A549 treated with ZK216348 at 1 μM for 4 hours (cell line): Measurements from ENCODE around the gene SLC39A5. TPM values are rescaled to one million over a fixed set of nuclear protein-coding genes. Genes with fewer than 3 reads are reported as not detected.

ENCODE experiments used
- total RNA-seq: library from RNA; stranded (reverse); fragments of 200-300 nt; extraction: Qiagen RNA extraction; gene quantifications from 5 replicates; pipeline ENCODE4 v1.2.3, GENCODE V29; 2022; ENCODE audit warnings: low read depth

SLC39A5 gene
- total RNA-seq, result 0.21 TPM in 1 of 5 replicates, not detected in the others

GRCh38 chr12:56229916-56230431, at the start of gene SLC39A5:
Gene SLC39A5 (plus strand): TSS chr12:56230051. CDS start chr12:56231275, 1,224 bp downstream.

GRCh38 chr12:56189099-56189917, 40.5 kb upstream of the SLC39A5 start, which contains the start of gene SMARCC2:
Gene SMARCC2 (minus strand): TSS chr12:56189483. CDS start chr12:56189461, 22 bp downstream.

GRCh38 chr12:56221757-56222530, 7.9 kb upstream of the SLC39A5 start, which contains the start of gene RNF41:
Gene RNF41 (minus strand): TSS chr12:56221922. CDS start chr12:56214047, 7,875 bp downstream.

GRCh38 chr12:56224102-56224701, 5.6 kb upstream of the SLC39A5 start, which contains the start of gene NABP2:
Gene NABP2 (plus strand): TSS chr12:56224342. CDS start chr12:56224857, 515 bp downstream.

GRCh38 chr12:56258068-56258819, 28.4 kb downstream of the SLC39A5 start, which contains the start of gene ANKRD52:
Gene ANKRD52 (minus strand): TSS chr12:56258384. CDS start chr12:56258269, 115 bp downstream.

GRCh38 chr12:56266693-56267442, 37.0 kb downstream of the SLC39A5 start, which contains the start of gene COQ10A:
Gene COQ10A (plus strand): TSS chr12:56266942. CDS start chr12:56267119, 177 bp downstream.

Other genes starting within 250 kb of the SLC39A5 start
- gene SUOX, start 232.8 kb upstream of the SLC39A5 start, total RNA-seq, result 7.7 to 10.2 TPM (median 9.1 TPM) in 5 replicates
- 1.9 to 3.0 TPM (median 2.5 TPM) in 5 replicates for gene IKZF4, start 209.0 kb upstream of the SLC39A5 start, total RNA-seq
- gene RPS26, start 188.1 kb upstream of the SLC39A5 start, total RNA-seq, result 598 to 732 TPM (median 664 TPM) in 5 replicates
- 1.0 to 3.4 TPM (median 1.7 TPM) in 5 replicates for gene ERBB3, start 149.9 kb upstream of the SLC39A5 start, total RNA-seq
- 290 to 341 TPM (median 318 TPM) in 5 replicates for gene PA2G4, start 125.5 kb upstream of the SLC39A5 start, total RNA-seq
- 5,330 to 6,068 TPM (median 5,698 TPM) in 5 replicates for gene RPL41, start 113.4 kb upstream of the SLC39A5 start, total RNA-seq
- gene ZC3H10, start 111.8 kb upstream of the SLC39A5 start, total RNA-seq, result 1.9 to 4.3 TPM (median 3.3 TPM) in 5 replicates
- 50.9 to 78.2 TPM (median 70.6 TPM) in 5 replicates for gene ESYT1, start 101.8 kb upstream of the SLC39A5 start, total RNA-seq
- 70.2 to 85.1 TPM (median 77.2 TPM) in 5 replicates for gene MYL6B, start 77.5 kb upstream of the SLC39A5 start, total RNA-seq
- 2,092 to 3,261 TPM (median 2,304 TPM) in 5 replicates for gene MYL6, start 71.7 kb upstream of the SLC39A5 start, total RNA-seq
- 27.7 to 41.8 TPM (median 41.3 TPM) in 5 replicates for gene SMARCC2, start 40.6 kb upstream of the SLC39A5 start, total RNA-seq
- 22.5 to 29.2 TPM (median 24.2 TPM) in 5 replicates for gene RNF41, start 8.1 kb upstream of the SLC39A5 start, total RNA-seq
- 58.8 to 64.0 TPM (median 61.2 TPM) in 5 replicates for gene NABP2, start 5.7 kb upstream of the SLC39A5 start, total RNA-seq
- gene ANKRD52, start 28.3 kb downstream of the SLC39A5 start, total RNA-seq, result 30.3 to 53.2 TPM (median 47.3 TPM) in 5 replicates
- 16.1 to 18.7 TPM (median 17.7 TPM) in 5 replicates for gene COQ10A, start 36.9 kb downstream of the SLC39A5 start, total RNA-seq
- gene CS, start 70.3 kb downstream of the SLC39A5 start, total RNA-seq, result 154 to 178 TPM (median 157 TPM) in 5 replicates
- gene CNPY2, start 85.9 kb downstream of the SLC39A5 start, total RNA-seq, result 128 to 145 TPM (median 143 TPM) in 5 replicates
- 10.7 to 20.5 TPM (median 16.5 TPM) in 5 replicates for gene PAN2, start 103.9 kb downstream of the SLC39A5 start, total RNA-seq
- 0.31 to 0.70 TPM (median 0.46 TPM) in 5 replicates for gene IL23A, start 108.8 kb downstream of the SLC39A5 start, total RNA-seq
- gene STAT2, start 130.1 kb downstream of the SLC39A5 start, total RNA-seq, result 11.3 to 15.1 TPM (median 12.0 TPM) in 5 replicates
- gene APOF, start 132.8 kb downstream of the SLC39A5 start, total RNA-seq, result not detected in 5 replicates
- gene TIMELESS, start 219.4 kb downstream of the SLC39A5 start, total RNA-seq, result 31.9 to 39.8 TPM (median 38.2 TPM) in 5 replicates
- not detected in 5 replicates for gene MIP, start 224.6 kb downstream of the SLC39A5 start, total RNA-seq
- gene SPRYD4, start 238.5 kb downstream of the SLC39A5 start, total RNA-seq, result 1.5 to 2.0 TPM (median 1.9 TPM) in 5 replicates